HepG2 (cell line): Measurements from ENCODE around the gene KMT2A. TPM values are rescaled to one million over a fixed set of nuclear protein-coding genes. Genes with fewer than 3 reads are reported as not detected.

Source experiments
- ATAC-seq: fragments of 200-7000 bp; cut with Tn5 transposase; 3 replicates; pipeline ENCODE4 v1.9.1; 2020; ENCODE audit warnings: mild to moderate bottlenecking, moderate library complexity
- BruUV-seq: library from RNA; stranded (reverse); fragments of 400-500 nt; replicated peaks from 2 replicates; lab custom pipeline; 2021; lab: Mats Ljungman, UMichigan
- CTCF ChIA-PET: fragments of 300-600 bp; formaldehyde crosslinking; extraction: SDS; loops from one replicate; lab custom pipeline; 2021; ENCODE audit warnings: low total read pairs, inconsistent platforms, low intra/inter-chr PET ratio; lab: Yijun Ruan, JAX
- POLR2A ChIA-PET: fragments of 350-600 bp; sonication (Branson Sonifier 250); formaldehyde crosslinking; loops from one replicate; lab custom pipeline; 2020; ENCODE audit warnings: antibody characterized with exemption, inconsistent platforms; lab: Yijun Ruan, JAX
- DNase-seq: peaks from one replicate; pipeline ENCODE4 v3.0.0-alpha.2; 2015; ENCODE audit warnings: low spot score
- FAIRE-seq: peaks from 3 replicates; lab custom pipeline; 2011; peaks lifted over from hg19 to GRCh38; lab: Jason Lieb, UNC
- H2AFZ ChIP-seq: one replicate; pipeline ENCODE4 v1.6.1; 2011; ENCODE audit warnings: low read length, inconsistent platforms
- H3K27ac ChIP-seq: fragments of 300-600 bp; 3 replicates; pipeline ENCODE4 v1.8.0; 2011; ENCODE audit warnings: mixed run types, mild to moderate bottlenecking, mixed read lengths, low read length, inconsistent platforms; ENCODE audit not compliant: insufficient read depth; ENCODE audit errors: extremely low read length
- H3K27me3 ChIP-seq, 2 experiments: fragments of 200-600 bp in 1 of 2; 2 replicates in 1 of 2; 3 replicates in 1 of 2; pipeline versions ENCODE4 v1.6.0 to v1.8.0; 2011; ENCODE audit warnings: low read length in 2 of 2, mild to moderate bottlenecking in 2 of 2, moderate library complexity in 2 of 2, inconsistent platforms in 1 of 2; ENCODE audit not compliant: insufficient read depth in 2 of 2, control insufficient read depth in 1 of 2
- H3K36me3 ChIP-seq, 2 experiments: fragments of 200-600 bp in 1 of 2; replicated peaks in 1 of 2; 2 replicates in 1 of 2; 3 replicates in 1 of 2; pipeline versions ENCODE4 v1.5.1 to v1.8.0; 2011; ENCODE audit warnings: low read length in 2 of 2, inconsistent platforms in 1 of 2; ENCODE audit not compliant: insufficient read depth in 2 of 2, control insufficient read depth in 1 of 2
- H3K4me1 ChIP-seq: 2 replicates; pipeline ENCODE4 v1.5.1; 2012; ENCODE audit warnings: low read length, inconsistent platforms; ENCODE audit not compliant: insufficient read depth
- H3K4me2 ChIP-seq: 2 replicates; pipeline ENCODE4 v1.6.0; 2011; ENCODE audit warnings: low read depth, low read length, inconsistent platforms
- H3K4me3 ChIP-seq, 3 experiments: fragments of 200-600 bp in 1 of 3; sonication (generic), shearing (Covaris generic) in 1 of 3; replicated peaks in 1 of 3; 2 replicates each; pipeline ENCODE4 v1.5.1; 2011 to 2016; ENCODE audit warnings: low read length in 3 of 3, inconsistent platforms in 2 of 3, low read depth in 2 of 3, mild to moderate bottlenecking in 2 of 3, control low read depth in 1 of 3, mixed read lengths in 1 of 3; ENCODE audit not compliant: insufficient read depth in 1 of 3
- H3K79me2 ChIP-seq: one replicate; pipeline ENCODE4 v1.6.1; 2011; ENCODE audit warnings: low read length, inconsistent platforms; ENCODE audit not compliant: insufficient read depth
- H3K9ac ChIP-seq: 2 replicates; pipeline ENCODE4 v1.6.0; 2011; ENCODE audit warnings: mild to moderate bottlenecking, low read depth, low read length, inconsistent platforms; ENCODE audit not compliant: insufficient read depth
- H3K9me3 ChIP-seq: 2 replicates; pipeline ENCODE4 v1.5.1; 2012; ENCODE audit warnings: mild to moderate bottlenecking, low read length
- H4K20me1 ChIP-seq: 2 replicates; pipeline ENCODE4 v1.6.0; 2011; ENCODE audit warnings: inconsistent platforms, mild to moderate bottlenecking, low read length, moderate library complexity; ENCODE audit not compliant: insufficient read depth
- ATF2 ChIP-seq: sonication (generic); formaldehyde crosslinking; IDR thresholded peaks from 2 replicates; pipeline ENCODE4 v1.4.0; 2020; ENCODE audit warnings: missing genetic modification reagents
- BATF2 ChIP-seq: sonication (generic); formaldehyde crosslinking; IDR thresholded peaks from 2 replicates; pipeline ENCODE4 v1.8.0; 2022; ENCODE audit warnings: mild to moderate bottlenecking, missing genetic modification reagents, moderate library complexity
- JUND ChIP-seq: sonication (generic); formaldehyde crosslinking; IDR thresholded peaks from 2 replicates; pipeline ENCODE4 v1.8.0; 2022; ENCODE audit warnings: mild to moderate bottlenecking, missing genetic modification reagents
- PAWR ChIP-seq: sonication (generic); formaldehyde crosslinking; IDR thresholded peaks from 2 replicates; pipeline ENCODE4 v1.4.0; 2020; ENCODE audit warnings: missing genetic modification reagents, mild to moderate bottlenecking, borderline replicate concordance
- PCBP1 ChIP-seq: fragments of 200-400 bp; formaldehyde crosslinking; IDR thresholded peaks from 2 replicates; pipeline ENCODE4 v1.6.1; 2017; ENCODE audit warnings: mild to moderate bottlenecking, low read depth, low read length, borderline replicate concordance
- PRPF4 ChIP-seq: fragments of 200-400 bp; formaldehyde crosslinking; IDR thresholded peaks from 2 replicates; pipeline ENCODE4 v1.6.1; 2016; ENCODE audit warnings: low read length, low read depth; ENCODE audit not compliant: poor library complexity, severe bottlenecking
- TEAD3 ChIP-seq: optimal IDR thresholded peaks from 2 replicates; pipeline ENCODE3; 2016; ENCODE audit warnings: borderline replicate concordance
- ZBTB33 ChIP-seq: sonication (generic); formaldehyde crosslinking; IDR thresholded peaks from 2 replicates; pipeline ENCODE4 v1.4.0; 2020; ENCODE audit warnings: missing genetic modification reagents
- ZBTB38 ChIP-seq: sonication (generic); formaldehyde crosslinking; IDR thresholded peaks from 2 replicates; pipeline ENCODE4 v1.5.1; 2020; ENCODE audit warnings: mild to moderate bottlenecking, missing genetic modification reagents
- ZNF121 ChIP-seq: sonication (generic); formaldehyde crosslinking; IDR thresholded peaks from 2 replicates; pipeline ENCODE4 v1.5.0; 2020; ENCODE audit warnings: mild to moderate bottlenecking, missing genetic modification reagents
- ZNF256 ChIP-seq: sonication (generic); formaldehyde crosslinking; conservative IDR thresholded peaks from 2 replicates; pipeline ENCODE4 v1.4.0; 2020; ENCODE audit warnings: missing genetic modification reagents
- ZNF280D ChIP-seq: sonication (generic); formaldehyde crosslinking; IDR thresholded peaks from 2 replicates; pipeline ENCODE4 v1.5.1; 2020; ENCODE audit warnings: mild to moderate bottlenecking, missing genetic modification reagents
- ZNF484 ChIP-seq: sonication (generic); formaldehyde crosslinking; IDR thresholded peaks from 2 replicates; pipeline ENCODE4 v1.5.1; 2020; ENCODE audit warnings: mild to moderate bottlenecking, low read depth, missing genetic modification reagents, borderline replicate concordance
- ZNF530 ChIP-seq: sonication (generic); formaldehyde crosslinking; IDR thresholded peaks from 2 replicates; pipeline ENCODE4 v1.5.0; 2020; ENCODE audit warnings: low read depth, mild to moderate bottlenecking, missing genetic modification reagents
- ZNF770 ChIP-seq: sonication (generic); formaldehyde crosslinking; IDR thresholded peaks from 2 replicates; pipeline ENCODE4 v1.5.0; 2020; ENCODE audit warnings: mild to moderate bottlenecking, missing genetic modification reagents
- WGBS: methylation state at CpG from one replicate; pipeline ENCODE4 v1.1.6; 2017; ENCODE audit warnings: low lambda C conversion rate; 5-methylcytosine and 5-hydroxymethylcytosine counted together
- in situ Hi-C: cut with HindIII; loops from 2 replicates; pipeline ENCODE4 v1.10.0; 2017; ENCODE audit warnings: low pct_unique_long_range_greater_than_20kb; ENCODE audit not compliant: extremely low pct_ligation_motif_present
- intact Hi-C: fragments of 100-400 bp; cut with micrococcal nuclease; formaldehyde crosslinking; loops from one replicate; pipeline ENCODE4 v1.10.0; 2022; ENCODE audit not compliant: unreplicated experiment
- polyA plus RNA-seq, 8 experiments: library from polyadenylated mRNA; depleted of rRNA in 3 of 8; stranded (reverse) in 7 of 8; unstranded in 1 of 8; fragments of >200 nt; fragmentation: Illumina TruSeq in 4 of 8; extraction: Trizol in 4 of 8; gene quantifications; 2 replicates each; pipeline versions ENCODE4 v1.2.1 to v1.2.3, GENCODE V29; 2011 to 2016; ENCODE audit warnings: low read depth in 4 of 8, missing spikeins in 1 of 8, mixed read lengths in 1 of 8; ENCODE audit not compliant: insufficient read depth in 1 of 8
- total RNA-seq, 5 experiments: library from RNA; depleted of rRNA; stranded (reverse); fragments of >200 nt; fragmentation: Illumina TruSeq; extraction: Trizol; gene quantifications; 2 replicates each; pipeline ENCODE4 v1.2.3, GENCODE V29; 2016; ENCODE audit warnings: low read depth in 1 of 5

The KMT2A gene
- total and polyA plus RNA-seq, 2 of the 13 experiments (the other 11 are each of a cell fraction or from before 2014, with no cell fraction given): 12.4 to 20.0 TPM

- Histone ChIP-seq H4K20me1 (peaks cover 57% of the 10 kb centered on the region), H3K4me3 (peak overlapping the region in 2 of 3 experiments; percentile 94 to 97; a peak in 3 of 6 replicates), H3K4me2 (peak overlapping the region; percentile 83), H3K79me2 (peaks cover 72% of the 10 kb centered on the region), H3K9me3 (no peaks in the 10 kb centered on the region), H3K27me3 (no peaks in the 10 kb centered on the region; a peak in 1 of 5 replicates), H3K4me1 (peaks cover 59% of the 10 kb centered on the region), H3K36me3 (peaks cover 0 to 7% of the 10 kb centered on the region in 2 experiments; a peak in 3 of 5 replicates), H3K9ac (no peak overlapping the region), H2AFZ (no peak overlapping the region), H3K27ac (no peak overlapping the region)
- BruUV-seq: no TSS peak
- no peak for ATAC-seq
- POLR2A ChIA-PET: interaction anchor here (0.7 kb wide), 1 partner anchor 46 kb away, joined by 3 read pairs; no protein-coding TSS in a partner anchor
- no peak for FAIRE-seq
- CTCF ChIA-PET: no interaction called here
- in situ Hi-C loops: no loop called here
- intact Hi-C loops: loop anchor here (5.0 kb wide), 1 partner anchor 33 kb away; the partner anchor contains the start of gene PHLDB1
- 89% methylated on average over 7 of the region's 7 CpGs for WGBS
- DNase-seq: no peak
- TF ChIP-seq PRPF4: no peak
- TF ChIP-seq BATF2: no peak
- no peak for TF ChIP-seq ZNF530
- 0 out of 2 replicates have a peak, but pooled peaks have one; percentile 14 for TF ChIP-seq ZBTB38 (CRISPR knock-in tag)
- TF ChIP-seq ZNF770: peak; percentile 75; the same call in 1 of the 2 replicates
- TF ChIP-seq ZBTB33 (CRISPR knock-in tag): peak; percentile 79
- TF ChIP-seq TEAD3 (CRISPR knock-in tag): no peak
- TF ChIP-seq ZNF121 (CRISPR knock-in tag): peak; percentile 96
- no peak for TF ChIP-seq JUND (CRISPR knock-in tag)
- no peak for TF ChIP-seq ZNF484 (CRISPR knock-in tag)
- no peak for TF ChIP-seq ATF2 (CRISPR knock-in tag)
- no peak for TF ChIP-seq PAWR (CRISPR knock-in tag)
- TF ChIP-seq PCBP1: no peak
- TF ChIP-seq ZNF280D (CRISPR knock-in tag): no peak
- TF ChIP-seq ZNF256 (CRISPR knock-in tag): no peak
Measured at GRCh38 chr11:118574636-118575035, 138.3 kb downstream of the KMT2A start.
